COLO668 (cell line): ENCODE results near the gene PRR12.
"Not testable (repeated sequence)": the region's sequence is repeated elsewhere in the genome, so short reads cannot be mapped to it uniquely, and the experiment has no call there.

ENCODE experiments used
- DNase-seq: peaks from one replicate; lab custom pipeline; 2025; ENCODE audit not compliant: unreplicated experiment; lab: John Stamatoyannopoulos, UW

PRR12 gene

GRCh38 chr19:49614096-49614833, 23.3 kb downstream of the PRR12 start:
- no peak for DNase-seq

GRCh38 chr19:49615861-49616260, 24.9 kb downstream of the PRR12 start:
- DNase-seq: no peak

- DNase-seq: no peak
Measured at GRCh38 chr19:49616532-49616931, 25.6 kb downstream of the PRR12 start.

- no peak for DNase-seq
Measured at GRCh38 chr19:49616945-49617344, 26.0 kb downstream of the PRR12 start.

GRCh38 chr19:49617860-49618259, 26.9 kb downstream of the PRR12 start:
- DNase-seq: not testable (repeated sequence)

GRCh38 chr19:49624967-49625910, 34.3 kb downstream of the PRR12 start:
- DNase-seq: no peak

GRCh38 chr19:49626226-49626625, 35.2 kb downstream of the PRR12 start:
- no peak for DNase-seq

- no peak for DNase-seq
Measured at GRCh38 chr19:49629659-49630058, 38.7 kb downstream of the PRR12 start.

- no peak for DNase-seq
Measured at GRCh38 chr19:49631014-49631588, 40.1 kb downstream of the PRR12 start.

GRCh38 chr19:49631610-49632192, 40.7 kb downstream of the PRR12 start:
- DNase-seq: no peak

GRCh38 chr19:49632576-49632975, 41.6 kb downstream of the PRR12 start:
- DNase-seq: no peak

GRCh38 chr19:49633273-49633672, 42.3 kb downstream of the PRR12 start:
- DNase-seq: not testable (repeated sequence)

GRCh38 chr19:49635530-49636232, 44.7 kb downstream of the PRR12 start:
- peak; percentile 17 for DNase-seq

- no peak for DNase-seq
Measured at GRCh38 chr19:49636233-49636932, 45.4 kb downstream of the PRR12 start.

GRCh38 chr19:49637821-49638738, 47.1 kb downstream of the PRR12 start:
- DNase-seq: no peak

- no peak for DNase-seq
Measured at GRCh38 chr19:49639401-49640112, 48.6 kb downstream of the PRR12 start.

GRCh38 chr19:49640113-49640898, 49.3 kb downstream of the PRR12 start, which contains the start of gene RRAS:
RRAS (minus strand) TSS chr19:49640143; CDS start chr19:49640098, 45 bp downstream.
- peak; percentile 99 for DNase-seq
